SIG-M5 treated with dmso at 0.1 percent for 504 hours (cell line): ENCODE measurements around the gene ELMO1.

Experiments used
- DNase-seq: peaks from one replicate; lab custom pipeline; 2025; ENCODE audit not compliant: unreplicated experiment; lab: John Stamatoyannopoulos, UW

Gene ELMO1

GRCh38 chr7:37320140-37320847 is 128.4 kb downstream of the ELMO1 start:
- no peak for DNase-seq

DNA sequence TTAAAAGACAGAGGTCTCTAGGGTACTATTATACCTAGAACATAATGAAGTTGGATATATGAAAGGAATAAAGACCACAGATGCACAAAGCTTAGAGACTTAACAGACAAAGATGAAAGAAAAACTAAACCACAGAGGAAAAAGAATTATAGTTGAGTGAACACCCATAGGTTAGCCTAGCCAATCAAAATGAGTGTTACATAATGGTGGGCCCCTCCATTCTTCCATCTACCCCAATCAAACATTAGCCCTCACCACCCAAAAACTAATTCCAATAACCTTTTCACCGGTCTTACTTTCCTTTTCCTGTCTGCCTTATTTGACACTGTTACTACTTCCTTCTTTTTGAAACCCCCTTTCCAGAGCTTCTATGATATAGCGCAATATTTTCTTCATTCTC is 130.1 kb downstream of the ELMO1 start:
- DNase-seq: peak; percentile 23

DNA sequence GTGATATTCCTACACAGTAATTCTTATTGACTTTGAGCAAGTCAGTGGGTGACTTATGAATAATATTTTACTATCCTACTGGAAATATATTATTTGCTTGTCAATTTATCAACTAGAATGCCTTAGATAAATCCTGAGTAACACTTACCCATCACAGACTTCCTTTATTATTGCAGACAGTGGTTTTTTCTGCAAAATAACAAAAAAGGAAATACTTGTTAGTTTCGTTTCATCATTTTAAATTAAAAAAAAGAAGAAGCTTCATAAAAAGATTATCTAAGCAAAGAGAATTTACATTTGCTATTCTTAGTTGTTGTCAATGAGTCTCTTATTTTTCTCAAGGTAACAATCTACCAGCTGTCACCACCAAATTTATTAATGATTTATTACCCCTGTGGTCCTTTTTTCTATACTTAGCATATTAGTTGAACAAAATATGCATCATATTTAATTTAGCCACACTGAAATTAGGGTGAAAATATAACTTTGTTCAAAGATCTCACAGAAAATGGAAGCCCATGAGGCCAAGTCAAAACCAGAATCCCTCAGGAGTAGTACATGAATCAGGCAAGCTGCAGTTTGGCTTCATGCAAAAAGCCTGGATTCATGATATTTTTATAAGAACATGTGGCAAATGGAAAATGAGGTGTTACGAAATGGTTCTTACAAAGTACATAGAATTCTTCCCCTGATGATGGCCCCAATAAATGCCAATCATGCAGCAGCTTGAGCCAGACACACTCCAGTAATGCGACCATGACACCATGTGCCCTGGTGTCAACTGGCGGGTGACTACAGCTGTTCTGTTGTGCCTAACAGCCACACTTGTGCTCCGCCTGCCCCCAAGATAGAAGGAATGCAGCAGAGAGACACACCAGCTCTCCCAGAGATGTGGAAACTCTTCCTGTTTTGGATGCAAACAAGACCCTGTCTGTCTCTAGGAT is 132.6 kb downstream of the ELMO1 start:
- no peak for DNase-seq

GRCh38 chr7:37312608-37313007 is 136.1 kb downstream of the ELMO1 start:
- no peak for DNase-seq

GRCh38 chr7:37311355-37311754 is 137.3 kb downstream of the ELMO1 start:
- no peak for DNase-seq

DNA sequence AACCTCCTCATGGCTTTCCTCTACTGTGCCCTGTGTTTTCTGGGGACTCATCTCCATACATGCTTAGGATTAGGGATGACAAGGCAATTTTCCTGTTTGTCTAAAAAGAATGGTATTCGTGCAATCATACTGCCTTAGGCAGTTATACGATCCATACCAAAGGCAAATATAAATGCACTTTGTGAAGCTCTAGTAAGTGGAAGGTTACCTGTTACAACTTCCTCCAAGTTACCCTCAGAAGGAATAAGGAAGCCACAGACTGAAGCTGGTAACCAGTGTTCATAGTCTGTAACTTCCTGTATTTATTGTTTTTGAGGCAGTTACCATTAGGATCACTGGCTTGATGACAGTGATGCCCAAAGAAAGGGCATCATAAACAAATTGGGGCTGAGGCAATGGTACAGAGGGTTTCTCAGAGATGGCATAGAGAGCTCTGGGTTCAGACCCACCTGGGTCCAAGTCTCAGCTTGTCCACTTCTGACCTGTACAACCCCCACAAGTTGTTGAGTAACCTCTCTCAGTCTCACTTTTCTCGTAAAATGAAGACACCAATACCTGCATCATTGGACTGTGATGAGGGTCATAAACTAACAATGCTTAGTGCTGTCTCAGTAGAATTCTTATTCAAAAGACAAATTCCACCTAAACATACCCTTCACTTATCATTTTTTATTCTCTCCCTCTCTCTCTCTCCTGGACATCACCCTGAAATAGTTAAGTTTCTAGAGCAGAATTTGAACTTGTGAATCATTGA is 138.2 kb downstream of the ELMO1 start:
- peak; percentile 45 for DNase-seq

- DNase-seq: no peak
Measured at GRCh38 chr7:37309493-37309892, 139.2 kb downstream of the ELMO1 start.

DNA sequence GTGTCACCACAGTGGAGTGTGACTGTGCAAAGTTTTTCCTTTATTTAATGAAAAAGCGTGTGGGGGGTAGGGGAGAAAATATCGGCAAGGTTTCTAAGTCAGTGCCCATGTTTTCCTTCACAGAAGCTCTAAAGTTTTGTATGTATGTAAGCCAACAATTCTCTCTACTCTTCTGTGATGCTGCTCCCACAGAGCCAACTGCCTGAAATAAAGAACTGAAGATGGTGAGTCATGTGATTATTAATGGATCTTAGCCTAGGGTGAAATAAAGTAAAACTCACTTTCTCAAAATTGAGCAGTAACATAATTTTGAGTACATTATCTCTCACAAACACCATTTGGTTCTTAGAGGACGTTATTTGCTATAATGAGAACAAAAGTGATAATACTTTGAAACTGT is 143.7 kb downstream of the ELMO1 start:
- no peak for DNase-seq

DNA sequence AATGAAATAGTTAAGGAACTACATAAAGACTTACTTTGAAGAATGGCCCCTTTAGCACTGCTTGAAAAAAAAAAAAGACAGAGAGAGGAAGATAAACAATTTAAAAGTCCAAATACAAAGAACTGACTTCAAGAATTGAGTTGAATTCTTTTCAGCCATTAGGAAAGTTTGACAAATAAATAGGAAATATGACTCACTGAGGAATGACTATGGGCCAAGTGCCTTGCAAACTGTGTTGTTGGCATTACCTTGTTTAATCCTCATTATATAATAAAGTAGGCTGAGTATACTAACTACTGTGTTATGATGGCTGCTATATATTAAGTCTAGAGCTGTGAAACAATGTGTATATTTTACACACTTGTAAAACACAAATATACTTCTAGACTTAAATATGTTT is 151.1 kb downstream of the ELMO1 start:
- no peak for DNase-seq

- DNase-seq: no peak
Measured at GRCh38 chr7:37295401-37295800, 153.3 kb downstream of the ELMO1 start.

DNA sequence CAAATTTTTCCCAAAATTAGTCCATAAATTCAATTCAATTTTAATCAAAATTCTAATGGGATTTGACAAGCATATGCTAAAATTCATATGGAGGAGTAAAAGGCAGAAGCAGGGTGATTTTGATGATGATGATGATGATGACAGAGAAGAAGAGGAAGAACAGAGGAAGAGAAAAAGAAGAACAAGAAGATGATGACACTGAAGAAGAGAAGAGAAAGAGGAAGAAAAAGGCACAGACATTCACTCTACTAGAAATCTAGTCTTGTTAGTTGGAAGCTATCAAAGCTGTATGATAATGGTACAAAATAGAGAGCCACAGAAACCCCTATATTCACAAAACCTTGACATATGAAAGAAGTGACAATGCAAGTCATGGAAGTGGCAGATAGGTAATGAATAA is 157.9 kb downstream of the ELMO1 start:
- DNase-seq: peak; percentile 30

GRCh38 chr7:37289781-37290180 is 158.9 kb downstream of the ELMO1 start:
- no peak for DNase-seq

DNA sequence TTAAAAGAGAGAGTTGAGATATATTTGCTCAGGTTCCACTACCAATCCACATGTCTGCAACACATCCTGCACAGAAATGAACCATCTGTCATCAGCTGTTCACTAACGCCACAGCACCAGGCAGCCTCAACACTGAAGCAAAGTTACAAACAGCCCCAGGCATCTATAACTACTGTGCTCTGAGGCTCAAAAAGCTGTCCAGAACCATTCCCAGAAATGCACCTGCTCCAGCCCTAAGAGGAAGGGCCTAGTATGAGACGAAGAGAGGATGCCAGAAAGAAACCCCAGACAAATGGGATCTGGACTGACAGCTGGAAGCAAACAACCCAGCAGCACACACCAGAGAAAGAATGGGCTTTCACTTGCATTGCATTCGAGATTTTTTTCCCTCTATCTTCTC is 159.3 kb downstream of the ELMO1 start:
- DNase-seq: no peak

- peak; percentile 15 for DNase-seq
Measured at GRCh38 chr7:37287131-37287855, 161.4 kb downstream of the ELMO1 start.

DNA sequence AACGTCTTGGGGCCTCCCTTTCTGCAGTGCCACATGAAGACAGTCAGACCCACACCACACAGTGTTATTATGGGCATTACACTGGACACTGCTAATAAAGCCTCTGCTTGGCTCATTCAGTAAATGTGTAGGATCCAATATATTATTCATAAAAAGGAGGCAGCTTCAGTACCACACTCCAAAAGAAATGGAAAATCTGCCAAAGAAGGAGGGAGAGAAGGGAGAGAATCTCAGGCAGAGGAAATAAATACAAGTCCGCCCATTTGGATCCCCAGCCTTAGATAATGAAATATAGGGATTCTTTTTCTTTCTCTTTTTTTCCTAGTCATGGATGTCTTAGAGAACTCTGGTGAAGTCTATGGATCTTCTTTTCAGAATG is 162.2 kb downstream of the ELMO1 start:
- no peak for DNase-seq

DNA sequence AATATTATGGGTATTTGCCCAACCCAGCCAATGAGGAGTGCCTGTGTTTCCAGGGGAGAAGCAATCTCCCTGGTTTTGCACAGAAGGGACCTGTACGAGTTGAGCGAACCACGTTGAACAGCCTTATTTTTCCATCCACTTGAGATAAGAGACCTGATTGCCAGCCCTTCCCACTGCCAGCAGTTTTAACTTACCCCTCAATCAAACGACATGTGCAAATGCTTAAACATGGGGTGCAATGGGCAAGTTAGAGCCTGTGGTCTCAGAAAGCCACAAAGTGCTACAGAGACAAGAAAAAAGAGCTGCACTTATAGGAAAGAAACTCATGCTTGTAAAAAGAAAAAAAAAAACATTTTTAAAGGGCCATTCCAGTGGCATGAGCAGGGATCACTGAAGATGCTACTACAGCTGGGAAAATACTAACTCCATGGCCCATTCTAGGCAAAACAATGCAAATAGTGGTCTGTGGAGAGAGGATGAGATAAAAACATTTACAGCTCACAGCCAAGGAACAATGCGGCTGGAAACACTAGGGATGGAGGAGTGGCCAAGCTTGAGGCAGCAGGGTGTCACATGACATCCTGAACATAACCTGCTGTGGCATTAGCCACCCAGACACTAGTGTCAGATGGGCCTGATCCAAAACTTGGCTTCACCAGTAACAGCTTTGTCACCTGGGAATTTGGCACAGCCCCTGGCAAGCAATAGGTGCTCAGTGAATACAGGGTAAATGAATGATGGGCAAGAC is 162.8 kb downstream of the ELMO1 start:
- no peak for DNase-seq

GRCh38 chr7:37284805-37285231 is 163.8 kb downstream of the ELMO1 start:
- peak; percentile 13 for DNase-seq

DNA sequence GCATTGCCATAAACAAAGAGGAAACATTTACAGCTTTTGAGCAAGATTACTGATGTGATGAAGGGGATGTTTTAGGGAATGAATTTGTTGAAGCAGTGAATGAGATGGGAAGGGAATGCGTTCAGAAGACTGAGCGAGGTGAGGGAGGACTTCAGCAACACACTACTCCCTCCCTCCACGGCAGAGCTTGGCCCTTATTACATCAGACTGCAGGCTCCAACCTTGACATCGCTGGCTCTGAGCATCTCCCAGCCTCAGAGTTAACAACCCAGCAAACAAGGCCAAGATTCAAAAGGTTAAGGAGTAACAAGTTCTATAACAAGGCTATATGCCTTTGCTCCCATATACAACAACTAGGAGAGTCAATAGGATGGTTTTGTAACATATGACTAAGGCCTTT is 164.4 kb downstream of the ELMO1 start:
- DNase-seq: no peak

DNA sequence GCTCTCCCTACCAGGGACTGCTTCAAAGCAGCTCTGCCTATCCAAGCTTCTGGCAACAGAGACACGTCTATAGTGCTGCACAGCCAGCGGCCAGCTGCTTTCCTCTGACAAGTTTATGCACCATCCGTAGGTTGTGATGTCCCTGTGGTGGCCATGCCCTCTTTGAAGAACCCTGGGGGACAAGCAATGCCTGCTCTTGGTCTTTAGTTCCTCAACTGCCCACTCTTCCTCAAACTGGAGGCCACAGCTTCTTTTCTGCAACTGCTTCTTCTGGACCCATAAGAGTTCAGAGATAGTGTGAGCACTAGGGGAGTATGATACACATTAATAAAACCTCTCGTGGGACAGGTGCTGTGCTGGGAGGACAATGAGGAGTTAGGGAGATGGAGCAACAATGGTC is 164.9 kb downstream of the ELMO1 start:
- DNase-seq: no peak

GRCh38 chr7:37282927-37283326 is 165.7 kb downstream of the ELMO1 start:
- no peak for DNase-seq
